ENCODE data around the gene POMC.

DNA sequence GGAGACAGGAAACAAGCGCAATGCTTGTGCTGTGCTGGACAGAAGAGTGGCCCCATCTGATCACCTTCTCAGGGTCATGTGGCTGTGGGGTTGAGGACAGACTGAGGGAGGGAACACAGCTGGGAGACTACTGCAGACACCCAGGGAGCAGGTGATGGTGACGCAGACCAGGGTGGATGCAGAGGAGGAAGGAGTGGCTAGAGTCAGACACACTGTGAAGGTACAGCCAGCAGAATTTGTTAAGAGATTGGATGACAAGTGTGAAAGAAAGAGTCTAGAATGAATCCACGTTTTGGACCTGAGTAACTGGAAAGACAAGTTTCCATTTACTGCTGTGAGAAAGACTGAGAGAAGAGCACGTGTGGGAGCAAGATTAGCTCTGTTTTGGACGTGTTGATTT is 15.9 kb upstream of the POMC start:
- TF ChIP-seq, protein P1, sequence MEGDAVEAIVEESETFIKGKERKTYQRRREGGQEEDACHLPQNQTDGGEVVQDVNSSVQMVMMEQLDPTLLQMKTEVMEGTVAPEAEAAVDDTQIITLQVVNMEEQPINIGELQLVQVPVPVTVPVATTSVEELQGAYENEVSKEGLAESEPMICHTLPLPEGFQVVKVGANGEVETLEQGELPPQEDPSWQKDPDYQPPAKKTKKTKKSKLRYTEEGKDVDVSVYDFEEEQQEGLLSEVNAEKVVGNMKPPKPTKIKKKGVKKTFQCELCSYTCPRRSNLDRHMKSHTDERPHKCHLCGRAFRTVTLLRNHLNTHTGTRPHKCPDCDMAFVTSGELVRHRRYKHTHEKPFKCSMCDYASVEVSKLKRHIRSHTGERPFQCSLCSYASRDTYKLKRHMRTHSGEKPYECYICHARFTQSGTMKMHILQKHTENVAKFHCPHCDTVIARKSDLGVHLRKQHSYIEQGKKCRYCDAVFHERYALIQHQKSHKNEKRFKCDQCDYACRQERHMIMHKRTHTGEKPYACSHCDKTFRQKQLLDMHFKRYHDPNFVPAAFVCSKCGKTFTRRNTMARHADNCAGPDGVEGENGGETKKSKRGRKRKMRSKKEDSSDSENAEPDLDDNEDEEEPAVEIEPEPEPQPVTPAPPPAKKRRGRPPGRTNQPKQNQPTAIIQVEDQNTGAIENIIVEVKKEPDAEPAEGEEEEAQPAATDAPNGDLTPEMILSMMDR (IDR thresholded peaks at IDR 0.05) = no peak
- no peak for TF ChIP-seq POLR2A (IDR thresholded peaks at IDR 0.05)
- no peak for TF ChIP-seq POLR2AphosphoS5 (IDR thresholded peaks at IDR 0.05)
